Measurements from ENCODE around the gene LYL1.
A peak's percentile ranks its signal among the peaks of the same experiment; 100 is the strongest.

Gene LYL1

DNA sequence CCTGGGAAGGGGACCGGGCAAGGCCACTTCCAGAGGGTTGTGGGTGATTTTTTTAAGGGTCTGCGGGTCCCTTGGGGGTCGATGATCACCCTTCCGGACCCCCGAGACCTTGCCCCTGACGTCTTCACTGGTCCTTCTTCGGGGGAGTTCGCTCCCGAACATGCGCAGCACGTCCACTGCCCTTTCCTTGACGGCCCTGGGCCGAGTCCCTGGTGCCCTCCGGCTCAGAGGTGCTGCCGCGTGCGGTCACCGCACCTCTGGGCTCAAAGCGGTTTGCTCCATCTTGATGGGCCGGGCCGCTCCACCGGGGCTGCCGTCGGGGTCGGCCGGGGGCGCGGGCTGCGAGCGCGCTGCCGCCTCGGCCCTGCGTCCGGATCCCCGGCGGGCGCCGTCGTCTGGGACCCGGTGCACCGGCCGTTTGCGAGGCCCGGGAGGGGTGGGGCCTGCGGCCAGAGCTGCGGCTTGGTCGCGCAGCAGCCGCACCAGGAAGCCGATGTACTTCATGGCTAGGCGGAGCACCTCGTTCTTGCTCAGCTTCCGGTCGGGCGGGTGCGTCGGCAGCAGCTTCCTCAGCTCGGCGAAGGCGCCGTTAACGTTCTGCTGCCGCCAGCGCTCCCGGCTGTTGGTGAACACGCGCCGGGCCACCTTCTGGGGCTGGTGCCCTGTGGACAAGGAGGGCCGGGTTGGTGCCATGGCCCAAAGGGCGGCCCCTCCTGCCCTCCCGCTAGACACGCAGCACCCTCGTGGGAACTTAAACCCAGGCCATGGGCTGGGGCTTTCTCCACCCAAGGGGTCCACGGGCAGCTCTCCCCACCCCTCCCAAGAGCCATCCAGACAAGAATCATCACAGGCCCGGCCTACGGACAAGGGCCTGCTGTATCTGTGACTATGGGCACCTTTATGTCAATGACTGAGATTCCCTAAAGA is 3.3 kb downstream of the LYL1 start:
- H3K4me3 ChIP-seq (ENCODE audit: control insufficient read depth, low read depth, low read length) = no peak overlapping the region
- DNase-seq (ENCODE audit: low read depth) = peak; percentile 38
- TF ChIP-seq, protein P1, sequence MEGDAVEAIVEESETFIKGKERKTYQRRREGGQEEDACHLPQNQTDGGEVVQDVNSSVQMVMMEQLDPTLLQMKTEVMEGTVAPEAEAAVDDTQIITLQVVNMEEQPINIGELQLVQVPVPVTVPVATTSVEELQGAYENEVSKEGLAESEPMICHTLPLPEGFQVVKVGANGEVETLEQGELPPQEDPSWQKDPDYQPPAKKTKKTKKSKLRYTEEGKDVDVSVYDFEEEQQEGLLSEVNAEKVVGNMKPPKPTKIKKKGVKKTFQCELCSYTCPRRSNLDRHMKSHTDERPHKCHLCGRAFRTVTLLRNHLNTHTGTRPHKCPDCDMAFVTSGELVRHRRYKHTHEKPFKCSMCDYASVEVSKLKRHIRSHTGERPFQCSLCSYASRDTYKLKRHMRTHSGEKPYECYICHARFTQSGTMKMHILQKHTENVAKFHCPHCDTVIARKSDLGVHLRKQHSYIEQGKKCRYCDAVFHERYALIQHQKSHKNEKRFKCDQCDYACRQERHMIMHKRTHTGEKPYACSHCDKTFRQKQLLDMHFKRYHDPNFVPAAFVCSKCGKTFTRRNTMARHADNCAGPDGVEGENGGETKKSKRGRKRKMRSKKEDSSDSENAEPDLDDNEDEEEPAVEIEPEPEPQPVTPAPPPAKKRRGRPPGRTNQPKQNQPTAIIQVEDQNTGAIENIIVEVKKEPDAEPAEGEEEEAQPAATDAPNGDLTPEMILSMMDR (conservative IDR thresholded peaks at IDR 0.05; ENCODE audit: control insufficient read depth, insufficient read depth, low read depth, low read length) = no peak

DNA sequence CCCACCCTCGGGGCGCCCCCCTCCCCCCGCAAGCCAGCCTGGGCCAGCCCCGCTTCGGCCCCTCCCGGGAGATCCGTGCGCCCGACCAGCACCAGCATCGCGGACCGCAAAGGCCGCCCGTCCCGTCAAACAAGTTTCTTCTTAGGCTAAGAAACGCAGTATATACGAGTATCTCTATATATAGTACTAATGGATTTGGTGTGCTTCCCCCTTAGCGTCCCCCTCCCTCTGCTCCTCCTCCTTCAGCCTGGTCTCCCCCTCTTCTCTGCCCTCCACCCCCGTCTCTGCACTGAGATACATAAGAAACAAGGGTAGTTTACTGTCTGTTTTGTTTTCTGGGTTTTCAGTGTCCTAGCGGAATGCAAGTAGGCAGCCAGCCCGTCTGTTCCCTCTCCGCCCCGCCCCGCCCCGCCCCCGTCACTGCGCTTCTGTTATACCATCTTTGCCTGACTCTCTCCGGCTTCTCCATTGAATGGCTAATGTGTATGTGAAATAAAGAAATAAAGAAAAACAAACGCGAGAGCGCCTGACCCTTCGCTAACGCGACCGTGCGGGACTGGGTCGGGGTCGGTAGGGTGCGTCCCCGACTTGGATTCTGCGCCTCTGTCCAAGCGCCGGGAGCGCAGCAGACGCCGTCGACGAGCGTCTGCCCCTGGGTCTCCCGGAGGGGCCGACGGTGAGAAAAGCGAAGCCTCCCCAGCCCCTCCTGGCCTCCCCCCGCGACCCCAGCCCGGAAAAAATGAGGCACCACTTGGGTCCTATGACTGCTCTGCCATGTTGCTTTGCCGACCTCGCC is 4.2 kb downstream of the LYL1 start:
- DNase-seq (ENCODE audit: low read depth) = peak; percentile 62
- TF ChIP-seq, protein P1 (conservative IDR thresholded peaks at IDR 0.05; ENCODE audit: control insufficient read depth, insufficient read depth, low read depth, low read length) = no peak
- H3K4me3 ChIP-seq (ENCODE audit: control insufficient read depth, low read depth, low read length) = peak overlapping the region; percentile 10

DNA sequence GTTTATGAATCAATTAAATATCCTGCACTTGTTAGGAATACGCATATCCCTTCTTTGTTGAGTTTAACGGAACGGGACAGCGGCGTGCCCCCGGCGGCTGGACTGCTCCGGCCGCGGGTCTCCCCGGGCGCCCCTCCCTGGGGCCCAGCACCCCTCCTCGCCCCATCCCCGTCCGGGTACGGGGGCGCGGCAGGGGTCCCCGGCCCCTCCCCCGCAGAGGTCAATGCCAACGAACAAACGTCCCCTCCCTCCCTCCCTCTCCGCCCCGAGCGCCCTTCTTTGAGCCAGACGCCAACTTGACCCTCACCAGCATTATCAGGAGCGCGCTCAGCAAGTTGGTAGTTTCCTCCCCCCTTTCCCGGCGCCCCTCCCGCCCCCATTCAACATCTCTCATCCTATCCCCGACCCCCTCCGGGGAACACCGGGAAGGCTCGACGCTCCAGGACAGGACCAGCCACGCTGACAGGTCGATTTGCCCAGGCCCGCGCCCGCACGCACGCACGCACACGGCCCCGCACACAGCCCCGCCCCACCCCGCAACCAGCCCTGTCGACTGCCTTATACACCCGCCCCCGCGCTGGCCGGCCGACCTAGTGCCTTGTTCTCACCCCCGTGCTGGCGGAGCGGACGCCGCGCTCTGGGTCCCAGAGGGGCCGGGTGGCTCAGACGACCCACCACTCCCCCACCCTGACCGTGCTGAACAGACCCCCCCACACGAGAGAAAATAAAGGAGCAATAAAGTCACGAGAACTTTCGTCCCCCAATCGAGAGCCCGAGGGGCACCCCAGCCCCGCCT is 5.0 kb downstream of the LYL1 start:
- no peak for DNase-seq (ENCODE audit: low read depth)
- H3K4me3 ChIP-seq (ENCODE audit: control insufficient read depth, low read depth, low read length) = no peak overlapping the region
- TF ChIP-seq, protein P1 (conservative IDR thresholded peaks at IDR 0.05; ENCODE audit: control insufficient read depth, insufficient read depth, low read depth, low read length) = no peak

DNA sequence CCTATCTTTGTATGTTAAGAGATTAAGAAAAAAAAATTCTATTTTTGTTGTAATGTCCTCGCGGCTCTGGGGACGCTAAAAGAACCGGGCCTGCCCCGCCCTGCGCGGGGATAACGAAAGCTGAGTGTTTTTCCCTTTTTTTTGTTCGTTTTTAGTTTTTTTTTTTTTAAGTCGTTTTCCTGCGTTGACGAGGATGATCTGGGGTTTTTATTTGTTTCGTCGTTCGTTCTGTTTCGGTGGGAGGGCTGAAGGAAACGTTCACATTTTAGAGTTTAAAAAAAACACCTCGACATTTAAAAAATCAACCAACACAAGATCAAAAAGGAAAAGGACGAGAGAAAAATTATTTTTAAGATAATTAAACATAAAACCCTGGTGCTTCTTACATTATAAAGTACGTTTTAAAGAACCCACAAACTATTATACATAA is 5.6 kb downstream of the LYL1 start:
- TF ChIP-seq, protein P1 (conservative IDR thresholded peaks at IDR 0.05; ENCODE audit: control insufficient read depth, insufficient read depth, low read depth, low read length) = no peak
- no peak overlapping the region for H3K4me3 ChIP-seq (ENCODE audit: control insufficient read depth, low read depth, low read length)
- no peak for DNase-seq (ENCODE audit: low read depth)

DNA sequence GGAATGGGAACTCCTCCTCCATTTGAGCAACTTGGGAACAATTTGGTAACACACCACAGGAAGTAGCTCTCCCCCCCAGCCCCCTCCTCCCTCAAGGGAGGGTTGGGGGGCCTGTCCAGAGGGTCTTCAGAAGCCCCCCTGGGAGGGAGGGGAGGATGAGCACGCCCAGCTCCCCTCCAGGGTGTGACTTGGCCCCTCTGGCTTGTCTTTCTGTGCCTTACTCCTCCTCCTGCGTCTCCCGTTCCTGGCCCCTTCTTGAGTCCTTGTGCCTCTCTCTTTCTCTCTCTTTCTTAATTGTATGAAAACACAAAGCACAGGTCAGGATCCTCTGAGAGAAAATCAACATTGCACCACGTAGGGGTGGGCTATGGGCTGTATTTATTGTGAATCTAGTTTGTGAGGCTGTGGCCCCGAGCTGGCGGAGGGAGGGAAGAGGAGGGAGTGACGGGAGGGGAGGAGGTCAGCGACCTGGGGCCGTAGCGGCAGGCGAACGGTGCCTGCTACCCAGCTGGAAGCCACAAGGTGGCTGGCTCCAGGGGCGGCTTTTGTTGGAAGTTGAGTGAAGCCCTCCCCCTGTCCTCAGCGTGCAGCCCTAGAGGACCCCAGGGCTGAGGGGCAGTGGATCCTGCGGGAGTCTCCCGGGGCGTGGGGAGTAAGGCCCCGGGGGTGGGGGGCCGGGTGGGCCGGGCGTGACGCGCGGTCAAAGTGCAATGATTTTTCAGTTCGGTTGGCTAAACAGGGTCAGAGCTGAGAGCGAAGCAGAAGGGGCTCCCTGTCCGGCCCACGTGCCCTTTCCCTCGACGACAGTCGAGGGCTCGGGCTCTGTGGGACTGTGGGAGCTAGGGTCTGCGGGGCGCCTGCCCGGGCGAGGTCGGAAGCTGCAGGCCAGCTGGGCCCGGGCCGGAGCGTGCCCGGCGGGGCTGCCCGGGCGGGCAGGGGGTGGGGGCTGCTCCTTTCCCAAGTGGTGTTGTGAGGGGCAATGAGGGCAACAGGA is 6.4 kb downstream of the LYL1 start:
- no peak overlapping the region for H3K4me3 ChIP-seq (ENCODE audit: control insufficient read depth, low read depth, low read length)
- DNase-seq (ENCODE audit: low read depth) = no peak
- TF ChIP-seq, protein P1 (conservative IDR thresholded peaks at IDR 0.05; ENCODE audit: control insufficient read depth, insufficient read depth, low read depth, low read length) = no peak
